ES-I3 (cell line): ENCODE results near the gene ITGA8.

Experiments used
- H3K36me3 ChIP-seq: 2 replicates; pipeline ENCODE4 v1.6.1; 2013; ENCODE audit warnings: mild to moderate bottlenecking, low read length, control low read depth, moderate library complexity; ENCODE audit not compliant: insufficient read depth
- H3K4me1 ChIP-seq: 2 replicates; pipeline ENCODE4 v1.6.1; 2013; ENCODE audit warnings: mild to moderate bottlenecking, control low read depth, low read length; ENCODE audit not compliant: insufficient read depth
- H3K9ac ChIP-seq: 2 replicates; pipeline ENCODE4 v1.6.1; 2013; ENCODE audit warnings: low read depth, mild to moderate bottlenecking, low read length, moderate library complexity
- H3K9me3 ChIP-seq: 2 replicates; pipeline ENCODE4 v1.6.1; 2013; ENCODE audit warnings: mild to moderate bottlenecking, low read length, moderate library complexity; ENCODE audit not compliant: control insufficient read depth, insufficient read depth

ITGA8 gene

DNA sequence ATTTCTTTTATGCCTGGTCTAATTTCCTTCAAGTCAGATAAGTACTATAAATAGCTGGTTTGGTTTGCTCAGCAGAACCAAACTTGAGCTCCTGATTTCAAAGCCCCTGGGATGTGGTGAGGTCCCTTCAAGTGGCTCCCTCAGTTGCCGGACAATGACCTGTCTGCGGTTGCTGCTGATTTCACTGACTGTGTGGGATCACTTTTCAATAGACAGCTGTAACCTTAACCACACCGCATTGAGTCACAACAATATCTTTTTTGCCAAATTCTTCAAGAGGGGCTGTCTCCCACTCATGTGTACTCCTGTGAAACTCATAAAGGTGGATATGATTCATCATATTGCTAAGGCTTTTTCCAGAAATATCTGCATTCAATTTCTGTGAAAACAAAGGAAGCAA is 23.1 kb upstream of the ITGA8 start:
- Histone ChIP-seq H3K36me3 (no peaks in the 10 kb centered on the region), H3K9me3 (no peaks in the 10 kb centered on the region), H3K9ac (no peak overlapping the region), H3K4me1 (peaks cover 6% of the 10 kb centered on the region)

DNA sequence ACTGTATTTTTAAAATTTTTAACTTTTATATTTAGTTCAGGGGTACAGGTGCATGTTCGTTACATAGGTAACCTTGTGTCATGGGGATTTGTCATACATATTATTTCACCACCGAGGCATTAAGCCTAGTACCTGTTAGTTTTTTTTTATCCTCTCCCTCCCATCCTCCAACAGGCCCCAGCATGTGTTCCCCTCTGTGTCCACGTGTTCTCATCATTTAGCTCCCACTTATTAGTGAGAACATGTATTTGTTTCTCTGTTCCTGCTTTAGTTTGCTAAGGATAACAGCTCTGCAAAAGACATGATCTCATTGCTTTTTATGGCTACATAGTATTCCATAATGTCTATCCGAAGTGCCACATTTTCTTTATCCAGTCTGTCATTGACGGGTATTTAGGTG is 22.4 kb upstream of the ITGA8 start:
- H3K9ac ChIP-seq: no peak overlapping the region
- H3K4me1 ChIP-seq: peaks cover 6% of the 10 kb centered on the region
- no peaks in the 10 kb centered on the region for H3K36me3 ChIP-seq
- H3K9me3 ChIP-seq: no peaks in the 10 kb centered on the region

DNA sequence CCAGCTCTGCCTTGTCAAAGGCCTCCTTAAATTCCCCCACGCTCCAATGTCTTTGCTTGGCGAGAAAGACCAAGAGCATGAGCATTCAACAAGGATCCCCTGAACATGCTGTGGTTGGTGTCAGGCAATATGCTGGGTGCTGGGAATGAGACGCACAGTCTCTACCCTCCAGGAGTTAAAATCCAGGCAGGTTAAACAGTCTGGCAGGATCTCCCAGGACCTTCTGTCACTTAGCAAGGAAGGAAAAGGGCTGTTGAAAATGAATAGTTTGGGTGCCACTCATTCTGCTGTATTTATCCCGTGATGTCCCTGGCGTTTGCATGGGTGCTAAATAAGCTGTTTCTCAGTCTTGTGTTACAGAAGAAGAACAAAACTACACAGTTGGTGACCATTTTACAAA is 21.9 kb upstream of the ITGA8 start:
- Histone ChIP-seq H3K9me3 (no peaks in the 10 kb centered on the region), H3K9ac (no peak overlapping the region), H3K36me3 (no peaks in the 10 kb centered on the region), H3K4me1 (peaks cover 6% of the 10 kb centered on the region)

DNA sequence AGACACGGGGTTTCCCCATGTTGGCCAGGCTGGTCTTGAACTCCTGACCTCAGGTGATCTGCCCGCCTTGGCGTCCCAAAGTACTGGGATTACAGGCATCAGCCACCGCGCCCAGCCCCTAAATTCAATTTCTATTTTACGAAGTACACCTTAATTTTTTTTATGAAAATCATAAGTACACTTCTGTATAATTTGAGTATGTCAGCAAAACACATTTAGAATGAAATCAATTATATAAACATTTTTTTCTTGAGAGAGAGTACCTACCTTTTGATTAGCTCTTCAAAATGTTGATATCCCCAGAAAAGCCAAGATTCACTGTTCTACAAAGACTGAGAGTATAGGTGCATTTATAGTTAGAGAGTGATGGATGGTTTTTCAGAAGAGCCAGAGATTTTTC is 20.5 kb upstream of the ITGA8 start:
- H3K9me3 ChIP-seq: no peaks in the 10 kb centered on the region
- no peaks in the 10 kb centered on the region for H3K36me3 ChIP-seq
- H3K9ac ChIP-seq: no peak overlapping the region
- peaks cover 6% of the 10 kb centered on the region for H3K4me1 ChIP-seq

DNA sequence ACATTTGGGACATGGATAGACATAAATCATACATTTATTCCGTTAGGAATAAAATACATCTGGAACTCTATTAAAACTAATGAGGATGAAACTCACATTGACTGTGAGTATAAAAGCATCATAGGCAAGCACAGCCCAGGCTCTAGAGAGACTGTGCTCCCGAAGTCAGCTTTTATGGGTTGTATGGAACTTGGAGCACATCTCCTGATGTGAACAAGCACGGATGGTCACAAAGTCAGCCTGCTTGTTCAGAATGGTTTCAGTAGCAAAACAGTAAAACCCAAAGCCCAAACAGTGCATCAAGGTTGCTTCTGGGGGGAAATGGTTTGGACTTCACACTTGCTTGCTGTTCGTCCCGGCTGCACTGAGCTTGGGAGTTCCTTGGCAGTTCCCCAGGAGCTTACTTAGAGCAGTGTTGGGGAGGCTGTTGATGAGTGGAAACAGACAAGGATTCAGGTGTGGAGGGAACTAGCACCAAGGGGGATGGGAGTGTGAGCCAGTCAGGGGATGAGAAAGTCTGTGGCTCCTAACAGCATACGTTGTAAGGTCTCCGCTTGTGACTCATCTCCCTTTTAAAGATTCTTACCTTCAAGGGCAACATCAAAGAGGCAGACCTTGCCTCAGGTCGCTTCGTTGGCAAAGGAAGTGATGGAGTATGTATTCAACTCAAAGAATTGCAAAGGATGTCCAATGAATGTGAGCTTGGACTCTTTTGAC is 19.7 kb upstream of the ITGA8 start:
- Histone ChIP-seq H3K4me1 (peaks cover 6% of the 10 kb centered on the region), H3K36me3 (no peaks in the 10 kb centered on the region), H3K9ac (no peak overlapping the region), H3K9me3 (no peaks in the 10 kb centered on the region; the same call in 1 of the 2 replicates)

DNA sequence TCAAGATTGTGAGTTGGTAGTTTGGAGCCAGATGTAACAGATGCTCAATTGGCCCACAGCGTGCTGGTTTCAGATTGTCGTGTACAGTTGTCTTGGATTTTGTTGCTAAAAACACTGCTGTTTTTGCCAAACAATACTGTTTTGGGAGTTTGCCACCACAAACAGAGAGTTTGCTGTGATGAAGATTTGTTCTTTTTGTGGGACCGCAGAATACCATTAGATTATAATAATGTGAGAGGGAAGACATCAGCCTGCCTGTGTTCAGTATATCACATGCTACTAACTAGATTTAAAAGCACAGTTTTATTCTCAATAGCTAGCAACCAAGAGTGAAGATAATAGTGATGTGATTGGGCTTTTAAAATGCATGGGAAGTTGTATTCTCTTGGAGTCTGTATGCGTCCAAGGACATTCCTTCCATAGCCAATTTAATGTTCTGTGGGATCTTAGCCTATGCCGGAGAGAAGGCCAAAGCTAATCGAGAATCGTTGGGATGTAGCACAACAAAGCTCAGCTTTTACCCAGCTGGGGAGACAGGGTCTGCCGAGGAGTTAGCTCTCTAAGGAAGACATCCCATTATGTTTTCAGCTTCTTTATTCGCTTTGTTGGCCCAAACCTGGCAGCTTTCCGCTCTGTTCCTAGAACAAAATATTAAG is 18.7 kb upstream of the ITGA8 start:
- peaks cover 6% of the 10 kb centered on the region for H3K4me1 ChIP-seq
- no peak overlapping the region for H3K9ac ChIP-seq
- no peaks in the 10 kb centered on the region for H3K36me3 ChIP-seq
- no peaks in the 10 kb centered on the region; the same call in 1 of the 2 replicates for H3K9me3 ChIP-seq

DNA sequence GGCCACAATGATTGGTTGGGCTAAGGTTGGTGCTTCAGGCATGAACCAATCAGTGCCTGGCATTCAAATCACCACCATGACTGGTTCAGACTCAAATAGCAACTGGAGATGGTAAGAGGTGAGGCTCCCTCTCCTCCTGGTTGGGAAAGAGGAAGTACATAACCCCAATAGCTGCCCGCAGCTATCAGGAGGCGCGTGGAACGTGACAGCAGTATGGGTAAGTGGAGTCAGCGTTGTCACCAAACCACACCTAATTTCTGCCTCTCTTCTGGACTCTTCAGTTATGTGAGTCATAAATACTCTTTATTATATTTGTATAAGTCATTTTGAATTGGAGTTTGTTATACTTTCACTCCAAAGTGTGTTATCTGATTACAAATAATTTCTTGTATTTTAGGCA is 17.9 kb upstream of the ITGA8 start:
- H3K36me3 ChIP-seq: no peaks in the 10 kb centered on the region
- peaks cover 6% of the 10 kb centered on the region for H3K4me1 ChIP-seq

DNA sequence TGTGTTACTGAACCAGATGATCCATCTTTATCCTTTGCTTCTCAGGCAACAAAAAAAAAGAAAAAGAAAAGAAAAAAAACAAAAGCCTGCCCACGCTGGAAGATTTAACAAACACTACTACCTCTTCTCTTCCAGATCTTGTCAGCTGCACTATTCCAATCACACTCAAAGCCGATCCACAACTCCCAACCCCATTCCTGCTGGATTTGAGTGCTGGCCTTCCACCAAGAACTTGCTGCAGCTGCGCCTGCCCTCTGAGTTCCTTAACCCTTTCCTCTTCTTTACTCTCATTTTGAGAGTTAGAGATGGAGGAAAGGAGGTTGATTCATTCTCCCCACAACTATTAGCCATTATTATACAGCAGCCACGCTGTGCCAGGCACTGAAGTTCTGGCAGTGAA is 16.0 kb upstream of the ITGA8 start:
- no peaks in the 10 kb centered on the region for H3K36me3 ChIP-seq
- H3K9ac ChIP-seq: no peak overlapping the region
- no peaks in the 10 kb centered on the region; the same call in 1 of the 2 replicates for H3K9me3 ChIP-seq
- peaks cover 6% of the 10 kb centered on the region for H3K4me1 ChIP-seq

More for the DNA sequence above, 17.9 kb upstream of the ITGA8 start:
- H3K9me3 ChIP-seq: no peaks in the 10 kb centered on the region; the same call in 1 of the 2 replicates
- no peak overlapping the region for H3K9ac ChIP-seq

DNA sequence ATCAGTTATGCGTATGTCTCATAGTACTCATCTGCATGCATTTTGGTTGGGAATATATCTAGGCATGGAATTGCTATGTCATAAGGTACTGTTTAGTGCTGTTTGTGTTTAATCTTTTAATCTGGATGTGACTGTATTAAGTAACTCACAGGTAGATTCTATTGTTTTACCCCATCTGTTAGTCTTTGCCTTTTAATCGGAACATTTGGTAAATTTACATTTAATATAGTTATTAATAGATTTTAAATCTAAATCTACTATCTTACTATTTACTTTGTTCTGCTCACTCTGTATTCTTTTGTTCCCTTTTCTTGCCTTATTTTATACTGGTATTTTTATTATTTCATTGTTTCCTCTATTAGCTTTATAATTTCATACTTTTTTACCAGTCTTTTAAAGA is 10.6 kb upstream of the ITGA8 start:
- Histone ChIP-seq H3K9me3 (no peaks in the 10 kb centered on the region; the same call in 1 of the 2 replicates), H3K9ac (no peak overlapping the region), H3K36me3 (no peaks in the 10 kb centered on the region), H3K4me1 (no peaks in the 10 kb centered on the region)

DNA sequence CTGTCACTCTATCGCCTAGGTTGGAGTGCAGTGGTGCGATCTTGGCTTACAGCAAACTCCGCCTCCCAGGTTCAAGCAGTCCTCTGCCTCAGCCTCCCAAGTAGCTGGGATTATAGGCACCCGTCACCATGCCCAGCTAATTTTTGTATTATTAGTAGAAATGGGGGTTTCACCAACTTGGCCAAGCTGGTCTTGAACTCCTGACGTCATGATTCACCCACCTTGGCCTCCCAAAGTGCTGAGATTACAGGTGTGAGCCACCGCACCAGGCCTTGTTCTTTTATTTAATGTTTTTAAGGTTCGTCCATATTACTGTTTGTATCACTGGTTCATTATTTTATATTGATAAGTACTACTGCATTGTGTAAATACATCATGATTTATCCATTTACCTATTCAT is 10.2 kb upstream of the ITGA8 start:
- Histone ChIP-seq H3K4me1 (no peaks in the 10 kb centered on the region), H3K9ac (no peak overlapping the region), H3K36me3 (no peaks in the 10 kb centered on the region), H3K9me3 (no peaks in the 10 kb centered on the region; the same call in 1 of the 2 replicates)

DNA sequence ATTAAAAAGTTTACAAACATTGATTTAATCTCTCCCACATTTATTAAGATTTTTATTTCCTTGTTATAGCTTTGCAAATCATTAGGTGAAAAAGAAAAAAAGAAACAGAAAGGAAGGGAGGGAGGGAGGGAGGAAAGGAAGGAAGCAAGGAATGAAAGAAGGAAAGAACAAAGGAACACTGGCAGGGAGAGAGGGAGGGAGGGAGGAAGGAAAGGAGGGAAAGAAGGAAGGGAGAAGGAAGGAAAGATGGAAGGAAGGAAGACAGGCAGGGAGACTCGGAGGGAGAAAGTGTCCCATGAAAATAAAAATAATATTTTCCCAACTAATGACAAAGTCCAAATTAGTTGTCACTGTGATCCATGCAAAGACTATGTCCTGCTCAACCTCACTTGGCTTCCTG is 6.3 kb upstream of the ITGA8 start:
- Histone ChIP-seq H3K9me3 (no peaks in the 10 kb centered on the region), H3K4me1 (no peaks in the 10 kb centered on the region), H3K36me3 (no peaks in the 10 kb centered on the region)

DNA sequence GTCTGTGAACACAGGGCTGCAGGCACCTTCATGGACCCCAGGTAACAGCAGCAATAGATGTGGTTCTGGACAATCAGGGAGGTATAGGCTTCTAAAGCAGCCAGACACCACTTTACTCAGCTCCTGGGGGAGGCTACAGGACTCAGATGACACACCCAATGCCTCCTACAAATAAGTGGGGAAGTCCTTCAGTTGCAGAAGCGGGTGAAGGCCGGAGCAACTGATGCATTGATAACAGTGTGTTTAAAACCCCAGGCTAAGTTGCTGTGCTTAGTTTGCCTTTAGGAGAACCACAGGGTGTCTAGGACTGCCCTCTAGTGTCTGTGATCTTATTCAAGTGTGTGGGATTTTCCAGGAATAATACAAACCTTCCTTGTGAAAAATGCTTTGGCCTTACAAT is 5.9 kb upstream of the ITGA8 start:
- Histone ChIP-seq H3K9me3 (no peaks in the 10 kb centered on the region), H3K36me3 (no peaks in the 10 kb centered on the region), H3K9ac (no peak overlapping the region), H3K4me1 (no peaks in the 10 kb centered on the region)

More for the DNA sequence above, 6.3 kb upstream of the ITGA8 start:
- H3K9ac ChIP-seq: no peak overlapping the region

DNA sequence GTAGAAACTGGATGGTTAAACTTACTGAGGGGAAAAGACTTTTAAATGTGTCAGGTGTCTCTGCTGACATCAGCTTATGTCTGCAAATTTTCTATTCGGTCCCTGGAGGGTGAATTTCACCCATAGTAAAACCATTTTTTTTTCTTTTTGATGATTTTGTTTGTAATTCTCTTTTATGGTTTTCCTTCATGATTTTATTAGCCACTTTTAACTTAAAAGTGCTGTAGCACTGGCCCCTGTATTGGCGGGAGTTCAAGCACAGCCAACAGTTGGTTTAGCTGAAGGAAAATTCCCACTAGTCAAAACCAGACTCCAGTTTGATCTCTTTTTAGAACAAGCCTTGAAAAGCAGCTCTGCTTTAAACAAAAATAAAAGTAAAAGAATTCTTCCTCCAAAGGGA is 5.0 kb upstream of the ITGA8 start:
- H3K36me3 ChIP-seq: no peaks in the 10 kb centered on the region
- H3K9ac ChIP-seq: no peak overlapping the region
- H3K9me3 ChIP-seq: no peaks in the 10 kb centered on the region
- H3K4me1 ChIP-seq: no peaks in the 10 kb centered on the region

DNA sequence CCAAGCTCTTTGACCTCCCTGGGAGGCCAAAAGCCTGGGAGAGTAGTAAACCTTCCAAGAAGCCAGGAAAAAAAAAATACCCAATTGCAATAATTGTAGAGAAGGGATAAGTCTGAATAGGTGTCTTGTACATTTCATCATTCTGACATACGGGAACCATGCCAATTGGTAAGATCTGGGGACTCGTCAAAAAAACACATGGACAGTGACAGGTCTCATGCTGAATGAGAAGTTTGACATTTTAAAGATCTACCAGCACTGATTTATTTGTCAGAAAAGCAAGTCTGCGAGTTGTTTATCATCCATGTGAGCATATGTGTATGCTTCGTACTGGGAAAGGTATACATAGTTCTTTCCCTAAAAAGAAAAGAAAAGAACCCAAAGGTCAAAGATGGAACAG is 4.1 kb upstream of the ITGA8 start:
- no peaks in the 10 kb centered on the region for H3K4me1 ChIP-seq
- H3K9me3 ChIP-seq: no peaks in the 10 kb centered on the region

DNA sequence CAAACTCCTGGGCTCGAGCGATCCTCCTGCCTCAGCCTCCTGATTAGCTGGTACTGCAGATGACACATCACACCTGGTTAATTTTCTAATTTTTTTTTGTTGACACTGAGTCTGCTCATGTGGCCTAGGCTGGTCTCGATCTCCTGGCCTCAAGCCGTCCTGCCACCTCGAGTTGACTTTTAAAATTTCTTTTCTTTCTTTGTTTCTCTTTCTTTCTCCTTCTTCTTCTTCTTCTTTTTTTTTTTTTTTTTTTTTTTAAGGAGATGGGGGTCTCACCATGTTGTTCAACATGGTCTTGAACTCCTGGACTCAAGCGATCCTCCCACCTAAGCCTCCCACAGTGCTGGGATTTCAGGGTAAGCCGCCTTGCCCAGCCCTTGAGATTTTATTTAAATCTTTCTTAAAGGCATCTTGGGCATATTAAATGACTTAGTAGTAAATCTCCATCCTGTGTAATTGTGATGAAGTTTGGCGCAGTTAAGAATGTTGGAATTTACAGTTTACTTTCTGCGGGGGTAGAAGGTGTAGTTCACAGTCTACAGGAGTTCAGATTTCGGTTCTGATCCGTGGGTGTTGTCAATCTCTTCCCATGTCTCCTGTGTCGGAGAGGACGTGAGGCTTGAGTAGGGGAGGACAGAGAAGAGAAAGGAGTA is 1.0 kb upstream of the ITGA8 start:
- Histone ChIP-seq H3K4me1 (no peaks in the 10 kb centered on the region), H3K9ac (no peak overlapping the region), H3K9me3 (no peaks in the 10 kb centered on the region), H3K36me3 (no peaks in the 10 kb centered on the region)

More for the DNA sequence above, 4.1 kb upstream of the ITGA8 start:
- Histone ChIP-seq H3K9ac (no peak overlapping the region), H3K36me3 (no peaks in the 10 kb centered on the region)
